Activated CD8-positive, alpha-beta memory T cell treated with anti-CD3 and anti-CD28 coated beads for 36 hours (primary cell): ENCODE data around the gene ETV1. TPM values are rescaled to one million over a fixed set of nuclear protein-coding genes. Genes with fewer than 3 reads are reported as not detected.
"Not testable (repeated sequence)": the region's sequence is repeated elsewhere in the genome, so short reads cannot be mapped to it uniquely, and the experiment has no call there.

Source experiments
- CTCF ChIA-PET: fragments of 350-600 bp; sonication (Branson Sonifier 250); formaldehyde crosslinking; loops from one replicate; lab custom pipeline; 2021; ENCODE audit warnings: antibody characterized with exemption; lab: Charles Lee
- POLR2A ChIA-PET: fragments of 350-600 bp; sonication (Branson Sonifier 250); formaldehyde crosslinking; loops from one replicate; lab custom pipeline; 2021; ENCODE audit warnings: antibody characterized with exemption; lab: Charles Lee
- total RNA-seq, 2 experiments: library from RNA; stranded (reverse); gene quantifications; one replicate each; pipeline ENCODE4 v1.2.3, GENCODE V29; 2021

The ETV1 gene
- total RNA-seq, 2 experiments from 2014 or later, result 0.34 to 0.38 TPM

GRCh38 chr7:13947535-13947934 lies 41.9 kb downstream of the ETV1 start:
- ChIA-PET POLR2A (no interaction called here), CTCF (no interaction called here)

GRCh38 chr7:13946181-13946580 lies 43.3 kb downstream of the ETV1 start:
- ChIA-PET POLR2A (no interaction called here), CTCF (no interaction called here)

GRCh38 chr7:13945670-13946069 lies 43.8 kb downstream of the ETV1 start:
- POLR2A ChIA-PET, result no interaction called here
- CTCF ChIA-PET, result no interaction called here

- POLR2A ChIA-PET, result no interaction called here
- CTCF ChIA-PET, result no interaction called here
Measured at GRCh38 chr7:13933536-13933935, 55.9 kb downstream of the ETV1 start.

- POLR2A ChIA-PET, result no interaction called here
- CTCF ChIA-PET, result no interaction called here
Measured at GRCh38 chr7:13933091-13933490, 56.4 kb downstream of the ETV1 start.

- ChIA-PET POLR2A (no interaction called here), CTCF (no interaction called here)
Measured at GRCh38 chr7:13932131-13932530, 57.3 kb downstream of the ETV1 start.

GRCh38 chr7:13921062-13921461 lies 68.4 kb downstream of the ETV1 start:
- POLR2A ChIA-PET, result no interaction called here
- CTCF ChIA-PET, result no interaction called here

GRCh38 chr7:13920053-13920697 lies 69.3 kb downstream of the ETV1 start:
- POLR2A ChIA-PET, result no interaction called here
- CTCF ChIA-PET, result no interaction called here

- POLR2A ChIA-PET, CTCF ChIA-PET: not testable (repeated sequence)
Measured at GRCh38 chr7:13918333-13918732, 71.1 kb downstream of the ETV1 start.

- CTCF ChIA-PET, POLR2A ChIA-PET: not testable (repeated sequence)
Measured at GRCh38 chr7:13917103-13917502, 72.4 kb downstream of the ETV1 start.

- ChIA-PET POLR2A (no interaction called here), CTCF (no interaction called here)
Measured at GRCh38 chr7:13915891-13916290, 73.6 kb downstream of the ETV1 start.

GRCh38 chr7:13912715-13913278 lies 76.7 kb downstream of the ETV1 start:
- ChIA-PET CTCF (no interaction called here), POLR2A (no interaction called here)

GRCh38 chr7:13911909-13912308 lies 77.6 kb downstream of the ETV1 start:
- ChIA-PET CTCF (interaction anchor here (0.6 kb wide), 1 partner anchor 24 kb away, joined by 4 read pairs; no protein-coding TSS in a partner anchor), POLR2A (interaction anchor here (0.6 kb wide), 1 partner anchor 40 kb away, joined by 3 read pairs; no protein-coding TSS in a partner anchor)

- ChIA-PET POLR2A (interaction anchor here (0.6 kb wide), 1 partner anchor 39 kb away, joined by 3 read pairs; no protein-coding TSS in a partner anchor), CTCF (no interaction called here)
Measured at GRCh38 chr7:13910805-13911551, 78.5 kb downstream of the ETV1 start.

- ChIA-PET CTCF (interaction anchor here (0.7 kb wide), 1 partner anchor 68 kb away, joined by 3 read pairs; no protein-coding TSS in a partner anchor), POLR2A (interaction anchor here (0.7 kb wide), 1 partner anchor 327 kb away, joined by 4 read pairs; no protein-coding TSS in a partner anchor)
Measured at GRCh38 chr7:13908667-13909397, 80.6 kb downstream of the ETV1 start.

- POLR2A ChIA-PET, result no interaction called here
- CTCF ChIA-PET, result no interaction called here
Measured at GRCh38 chr7:13907831-13908230, 81.6 kb downstream of the ETV1 start.

GRCh38 chr7:13904689-13905088 lies 84.8 kb downstream of the ETV1 start:
- POLR2A ChIA-PET, result no interaction called here
- CTCF ChIA-PET, result no interaction called here

- ChIA-PET CTCF (no interaction called here), POLR2A (no interaction called here)
Measured at GRCh38 chr7:13904007-13904406, 85.5 kb downstream of the ETV1 start.

GRCh38 chr7:13901577-13901976 lies 87.9 kb downstream of the ETV1 start:
- CTCF ChIA-PET, result no interaction called here
- POLR2A ChIA-PET, result no interaction called here
